H1 (cell line): ENCODE data around the gene LOXHD1. TPM values are rescaled to one million over a fixed set of nuclear protein-coding genes. Genes with fewer than 3 reads are reported as not detected.

Source experiments
- CTCF ChIA-PET: fragments of 300-600 bp; sonication (Branson Sonifier 250); formaldehyde crosslinking; loops from one replicate; lab custom pipeline; 2021; ENCODE audit not compliant: partially characterized antibody; lab: Charles Lee
- POLR2A ChIA-PET: fragments of 300-600 bp; sonication (Branson Sonifier 250); formaldehyde crosslinking; loops from one replicate; lab custom pipeline; 2021; ENCODE audit warnings: inconsistent platforms; ENCODE audit not compliant: partially characterized antibody; lab: Charles Lee
- DNase-seq, 2 experiments: peaks; one replicate each; pipeline versions ENCODE4 v3.0.0 to v3.0.0-alpha.2; 2010 to 2022; ENCODE audit warnings: low spot score in 2 of 2, low read depth in 1 of 2, mixed read lengths in 1 of 2
- FAIRE-seq: peaks from 2 replicates; lab custom pipeline; 2011; peaks lifted over from hg19 to GRCh38; lab: Jason Lieb, UNC
- H2AFZ ChIP-seq: 2 replicates; pipeline ENCODE4 v1.8.1; 2012; ENCODE audit warnings: low read length, inconsistent platforms
- H2AK5ac ChIP-seq: 2 replicates; pipeline ENCODE4 v1.6.1; 2013; ENCODE audit warnings: low read depth, low read length
- H2BK120ac ChIP-seq: replicated peaks from 2 replicates; pipeline ENCODE3; 2013; ENCODE audit warnings: low read depth, low read length, inconsistent platforms
- H2BK12ac ChIP-seq: 2 replicates; pipeline ENCODE4 v1.6.1; 2013; ENCODE audit warnings: low read depth, low read length
- H2BK15ac ChIP-seq: 2 replicates; pipeline ENCODE4 v1.6.1; 2013; ENCODE audit warnings: low read length
- H2BK20ac ChIP-seq: 2 replicates; pipeline ENCODE4 v1.6.1; 2013; ENCODE audit warnings: low read length
- H2BK5ac ChIP-seq: 2 replicates; pipeline ENCODE4 v1.6.1; 2013; ENCODE audit warnings: low read depth, low read length
- H3K14ac ChIP-seq: 2 replicates; pipeline ENCODE4 v1.6.1; 2013; ENCODE audit warnings: inconsistent platforms; ENCODE audit not compliant: insufficient read length
- H3K18ac ChIP-seq: 2 replicates; pipeline ENCODE4 v1.6.1; 2013; ENCODE audit warnings: low read length; ENCODE audit errors: extremely low read depth
- H3K23ac ChIP-seq: 2 replicates; pipeline ENCODE4 v1.6.1; 2013; ENCODE audit warnings: inconsistent platforms; ENCODE audit not compliant: insufficient read length
- H3K23me2 ChIP-seq: 2 replicates; pipeline ENCODE4 v1.6.1; 2013; ENCODE audit warnings: low read depth, low read length
- H3K27ac ChIP-seq: 2 replicates; pipeline ENCODE4 v1.6.1; 2011; ENCODE audit warnings: low read depth, low read length, inconsistent platforms
- H3K27me3 ChIP-seq, 4 experiments: replicated peaks in 1 of 4; 1 replicate in 1 of 4; 2 replicates in 3 of 4; pipeline versions ENCODE4 v1.6.1 to v1.8.1; 2011 to 2013; ENCODE audit warnings: low read length in 3 of 4, mild to moderate bottlenecking in 3 of 4, inconsistent platforms in 2 of 4, mixed read lengths in 2 of 4, moderate library complexity in 1 of 4; ENCODE audit not compliant: control insufficient read depth in 3 of 4, insufficient read depth in 3 of 4; ENCODE audit errors: extremely low read depth in 1 of 4
- H3K36me3 ChIP-seq, 4 experiments: 2 replicates each; pipeline versions ENCODE4 v1.6.1 to v1.8.1; 2011 to 2013; ENCODE audit warnings: mild to moderate bottlenecking in 4 of 4, low read length in 3 of 4, moderate library complexity in 2 of 4, control low read depth in 1 of 4, inconsistent platforms in 1 of 4; ENCODE audit not compliant: insufficient read depth in 4 of 4, control insufficient read depth in 2 of 4
- H3K4ac ChIP-seq: replicated peaks from 2 replicates; pipeline ENCODE3; 2013; ENCODE audit warnings: low read length, low read depth, mixed read lengths, inconsistent platforms; ENCODE audit not compliant: insufficient read length
- H3K4me1 ChIP-seq, 4 experiments: replicated peaks in 1 of 4; 1 replicate in 1 of 4; 2 replicates in 3 of 4; pipeline versions ENCODE4 v1.6.1 to v1.8.1; 2011 to 2013; ENCODE audit warnings: low read length in 3 of 4, inconsistent platforms in 2 of 4, mixed read lengths in 1 of 4; ENCODE audit not compliant: insufficient read depth in 4 of 4, control insufficient read depth in 3 of 4
- H3K4me2 ChIP-seq, 2 experiments: 2 replicates each; pipeline versions ENCODE4 v1.6.1 to v1.8.1; 2011 to 2013; ENCODE audit warnings: low read depth in 2 of 2, low read length in 2 of 2, control low read depth in 1 of 2, inconsistent platforms in 1 of 2, mild to moderate bottlenecking in 1 of 2; ENCODE audit not compliant: insufficient read depth in 1 of 2
- H3K4me3 ChIP-seq, 4 experiments: fragments of 200-600, 300-600 bp in 1 of 4; sonication (generic), shearing (Covaris generic), sonication (Bioruptor Twin) in 1 of 4; 2 replicates each; pipeline versions ENCODE4 v1.5.1 to v1.8.1; 2011 to 2016; ENCODE audit warnings: low read length in 4 of 4, low read depth in 3 of 4, control low read depth in 2 of 4, inconsistent platforms in 2 of 4, mild to moderate bottlenecking in 2 of 4, mixed read lengths in 1 of 4, moderate library complexity in 1 of 4; ENCODE audit not compliant: insufficient read depth in 2 of 4; ENCODE audit errors: extremely low read depth in 1 of 4
- H3K56ac ChIP-seq: replicated peaks from 2 replicates; pipeline ENCODE3; 2013; ENCODE audit warnings: low read depth, mild to moderate bottlenecking, mixed read lengths, low read length, inconsistent platforms; ENCODE audit not compliant: insufficient read length
- H3K79me1 ChIP-seq: 2 replicates; pipeline ENCODE4 v1.6.1; 2013; ENCODE audit warnings: low read depth, low read length, control low read depth
- H3K79me2 ChIP-seq, 2 experiments: 2 replicates each; pipeline versions ENCODE4 v1.6.1 to v1.8.1; 2012 to 2013; ENCODE audit warnings: low read length in 2 of 2, mild to moderate bottlenecking in 2 of 2, inconsistent platforms in 1 of 2; ENCODE audit not compliant: insufficient read depth in 2 of 2, control insufficient read depth in 1 of 2
- H3K9ac ChIP-seq, 4 experiments: replicated peaks in 1 of 4; 1 replicate in 1 of 4; 2 replicates in 3 of 4; pipeline versions ENCODE4 v1.6.1 to v1.8.1; 2011 to 2013; ENCODE audit warnings: low read depth in 3 of 4, low read length in 3 of 4, control low read depth in 2 of 4, mild to moderate bottlenecking in 2 of 4, moderate library complexity in 2 of 4, inconsistent platforms in 1 of 4; ENCODE audit errors: extremely low read depth in 1 of 4
- H3K9me3 ChIP-seq, 2 experiments: 2 replicates each; pipeline versions ENCODE4 v1.6.1 to v1.8.1; 2012 to 2013; ENCODE audit warnings: mild to moderate bottlenecking in 2 of 2, moderate library complexity in 2 of 2, control low read depth in 1 of 2, inconsistent platforms in 1 of 2, low read depth in 1 of 2, low read length in 1 of 2, mixed read lengths in 1 of 2; ENCODE audit not compliant: insufficient read depth in 2 of 2
- H4K20me1 ChIP-seq, 2 experiments: replicated peaks in 1 of 2; 2 replicates each; pipeline versions ENCODE3 to v1.8.1; 2011 to 2013; ENCODE audit warnings: inconsistent platforms in 2 of 2, low read length in 2 of 2, mild to moderate bottlenecking in 1 of 2; ENCODE audit not compliant: insufficient read depth in 2 of 2, control insufficient read depth in 1 of 2
- H4K5ac ChIP-seq: 2 replicates; pipeline ENCODE4 v1.6.1; 2013; ENCODE audit warnings: low read length, low read depth, mixed read lengths, inconsistent platforms; ENCODE audit not compliant: insufficient read length
- H4K8ac ChIP-seq: 2 replicates; pipeline ENCODE4 v1.8.0; 2013; ENCODE audit warnings: mild to moderate bottlenecking, moderate library complexity, low read length, inconsistent platforms; ENCODE audit not compliant: insufficient read depth; ENCODE audit errors: extremely low read depth
- H4K91ac ChIP-seq: replicated peaks from 2 replicates; pipeline ENCODE3; 2013; ENCODE audit warnings: low read length, mixed read lengths, inconsistent platforms; ENCODE audit not compliant: insufficient read length
- ASH2L ChIP-seq: fragments of 200-600, 300-600 bp; sonication (generic); IDR thresholded peaks from one replicate; pipeline ENCODE4 v1.7.1; 2017; ENCODE audit warnings: low read length
- ATF2 ChIP-seq: IDR thresholded peaks from 2 replicates; pipeline ENCODE4 v1.6.1; 2012; ENCODE audit warnings: low read length, inconsistent platforms
- CBX5 ChIP-seq: fragments of 300-800, 300-1000 bp; sonication (generic); IDR thresholded peaks from 2 replicates; pipeline ENCODE4 v1.7.1; 2016; ENCODE audit warnings: antibody characterized with exemption, low read length, low read depth
- JUND ChIP-seq: IDR thresholded peaks from 2 replicates; pipeline ENCODE4 v1.6.1; 2011; ENCODE audit warnings: mild to moderate bottlenecking, improper control_type of control experiment, low read length
- PHF8 ChIP-seq: fragments of 200-600 bp; sonication (generic); conservative IDR thresholded peaks from 2 replicates; pipeline ENCODE4 v1.7.1; 2012; ENCODE audit warnings: low read depth, mild to moderate bottlenecking, inconsistent platforms, low read length, moderate library complexity
- POLR2AphosphoS5 ChIP-seq: IDR thresholded peaks from 2 replicates; pipeline ENCODE4 v1.6.1; 2011; ENCODE audit warnings: low read depth, low read length
- RAD21 ChIP-seq, 2 experiments: IDR thresholded peaks in 1 of 2; conservative IDR thresholded peaks in 1 of 2; 2 replicates each; pipeline ENCODE4 v1.6.1; 2011; ENCODE audit warnings: low read depth in 2 of 2, low read length in 2 of 2, improper control_type of control experiment in 1 of 2, inconsistent platforms in 1 of 2, mild to moderate bottlenecking in 1 of 2, moderate library complexity in 1 of 2
- RBBP5 ChIP-seq: IDR thresholded peaks from 2 replicates; pipeline ENCODE4 v1.7.1; 2012; ENCODE audit warnings: low read depth, mild to moderate bottlenecking, inconsistent platforms, low read length, moderate library complexity, borderline replicate concordance
- RFX5 ChIP-seq: IDR thresholded peaks from 2 replicates; pipeline ENCODE4 v1.6.1; 2011; ENCODE audit warnings: low read depth, low read length, improper control_type of control experiment, borderline replicate concordance
- SIX5 ChIP-seq: IDR thresholded peaks from 2 replicates; pipeline ENCODE4 v1.6.1; 2011; ENCODE audit warnings: mild to moderate bottlenecking, low read depth, low read length
- SUZ12 ChIP-seq: fragments of 200-600 bp; sonication (generic); IDR thresholded peaks from 2 replicates; pipeline ENCODE4 v1.6.1; 2012; ENCODE audit warnings: mild to moderate bottlenecking, inconsistent platforms, low read length, moderate library complexity, mixed read lengths
- TEAD4 ChIP-seq: IDR thresholded peaks from 2 replicates; pipeline ENCODE4 v1.6.1; 2012; ENCODE audit warnings: low read depth, low read length, inconsistent platforms, mixed read lengths
- WGBS, 2 experiments: shearing (Covaris generic) in 1 of 2; methylation state at CpG; one replicate each; pipeline versions ENCODE4 v1.1.6 to v1.1.7; 2013 to 2015; ENCODE audit warnings: low lambda C conversion rate in 2 of 2, mixed read lengths in 2 of 2, inconsistent platforms in 1 of 2, low coverage in 1 of 2, missing lambda C conversion rate in 1 of 2; ENCODE audit not compliant: insufficient replicate concordance in 2 of 2, insufficient coverage in 1 of 2, insufficient read length in 1 of 2; ENCODE audit errors: extremely low coverage in 1 of 2, missing lambda C conversion rate in 1 of 2; 5-methylcytosine and 5-hydroxymethylcytosine counted together
- polyA plus RNA-seq, 7 experiments: library from polyadenylated mRNA; depleted of rRNA in 3 of 7; stranded (reverse) in 5 of 7; unstranded in 2 of 7; fragments of >200 nt in 5 of 7; fragments of 200-250 nt in 2 of 7; gene quantifications; 1 replicate in 5 of 7; 2 replicates in 1 of 7; 4 replicates in 1 of 7; pipeline versions ENCODE4 v1.2.1 to v1.2.3, GENCODE V29; 2011 to 2013; ENCODE audit warnings: missing spikeins in 2 of 7, mixed read lengths in 2 of 7
- total RNA-seq: library from RNA; stranded (reverse); fragmentation: NEBNext Ultra II Directional; extraction: Animal tissue kit (Norgen Biotek cat#: 25700); gene quantifications from 2 replicates; pipeline ENCODE4 v1.2.1, GENCODE V29; 2021

Gene LOXHD1
- total and polyA plus RNA-seq, 2 of the 8 experiments (the other 6 are each of a cell fraction or from before 2014, with no cell fraction given): 0.02 TPM; not detected in 1

GRCh38 chr18:46628206-46628605 lies 28.8 kb downstream of the LOXHD1 start:
- Histone ChIP-seq H2BK12ac (no peak overlapping the region), H2BK120ac (no peak overlapping the region), H3K14ac (no peak overlapping the region), H2BK15ac (no peak overlapping the region), H4K8ac (no peak overlapping the region), H3K23me2 (no peaks in the 10 kb centered on the region), H4K91ac (no peak overlapping the region), H2BK5ac (no peak overlapping the region), H3K23ac (no peak overlapping the region), H3K36me3 (no peaks in the 10 kb centered on the region), H3K27ac (no peak overlapping the region), H3K56ac (no peak overlapping the region), H3K4me2 (no peak overlapping the region), H2AFZ (peak overlapping the region; percentile 21; the same call in 1 of the 2 replicates), H3K9me3 (no peaks in the 10 kb centered on the region), H3K4ac (no peak overlapping the region), H3K4me1 (peaks cover 0 to 3% (median 0%) of the 10 kb centered on the region in 4 experiments; a peak in 1 of 7 replicates), H3K18ac (no peak overlapping the region), H2AK5ac (no peak overlapping the region), H3K4me3 (no peak overlapping the region), H3K79me2 (no peaks in the 10 kb centered on the region), H4K20me1 (no peaks in the 10 kb centered on the region), H3K27me3 (no peaks in the 10 kb centered on the region), H4K5ac (no peak overlapping the region), H3K9ac (no peak overlapping the region), H3K79me1 (no peaks in the 10 kb centered on the region), H2BK20ac (no peak overlapping the region)
- POLR2A ChIA-PET: interaction anchor here (0.6 kb wide), 1 partner anchor 323 kb away, joined by 3 read pairs; no protein-coding TSS in a partner anchor
- CTCF ChIA-PET: interaction anchor here (1.0 to 2.5 kb wide), 5 partner anchors 11 to 72 kb away, joined by 3 to 10 read pairs (median 5); no protein-coding TSS in a partner anchor
- 89% methylated on average over 5 of the region's 5 CpGs; no CpG with 5 or more reads in 1 of the 2 experiments for WGBS, 2 experiments
- DNase-seq (peak in 1 of 2 experiments; percentile 33), FAIRE-seq (no peak)
- TF ChIP-seq PHF8 (no peak), ASH2L (no peak), JUND (no peak), ATF2 (no peak), TEAD4 (no peak), RAD21 (IDR thresholded peaks at IDR 0.05 in 1 of 2, conservative IDR thresholded peaks at IDR 0.05 in 1 of 2; ENCODE audit: low read depth in 2 of 2, low read length in 2 of 2) (no peak), RBBP5 (no peak), RFX5 (no peak), SUZ12 (no peak), SIX5 (no peak), POLR2AphosphoS5 (no peak), CBX5 (no peak)
